WTC11 (cell line): Measurements from ENCODE around the gene TRIM45.

ENCODE experiments used
- ATF2 ChIP-seq: sonication (generic); formaldehyde crosslinking; IDR thresholded peaks from 2 replicates; pipeline ENCODE4 v1.8.1; 2022; ENCODE audit warnings: low read depth, missing genetic modification reagents, borderline replicate concordance
- CREM ChIP-seq: sonication (generic); formaldehyde crosslinking; IDR thresholded peaks from 2 replicates; pipeline ENCODE4 v1.8.1; 2022; ENCODE audit warnings: mild to moderate bottlenecking, missing genetic modification reagents, moderate library complexity
- CTCF ChIP-seq: fragments of 200-600 bp; IDR thresholded peaks from 2 replicates; pipeline ENCODE4 v1.8.0; 2022; ENCODE audit warnings: antibody characterized with exemption
- NR2C2 ChIP-seq: sonication (generic); formaldehyde crosslinking; IDR thresholded peaks from 2 replicates; pipeline ENCODE4 v1.8.0; 2022; ENCODE audit warnings: mild to moderate bottlenecking, missing genetic modification reagents

GRCh38 chr1:117146072-117146471 lies 24.5 kb upstream of the TRIM45 start:
- TF ChIP-seq CTCF (no peak), NR2C2 (CRISPR knock-in tag) (no peak), ATF2 (CRISPR knock-in tag) (no peak), CREM (CRISPR knock-in tag) (no peak)
